HG02938 (cell line): Measurements from ENCODE around the gene GARS1.
A peak's percentile ranks its signal among the peaks of the same experiment; 100 is the strongest.
"Not testable (repeated sequence)": the region's sequence is repeated elsewhere in the genome, so short reads cannot be mapped to it uniquely, and the experiment has no call there.

Experiments
- ATAC-seq: cut with Tn5 transposase; IDR thresholded peaks from one replicate; pipeline ENCODE4 v1.9.1; 2021; ENCODE audit warnings: mild to moderate bottlenecking, moderate library complexity; ENCODE audit not compliant: unreplicated experiment

The GARS1 gene

GRCh38 chr7:30570238-30570637, 24.4 kb upstream of the GARS1 start:
- ATAC-seq: not testable (repeated sequence)

GRCh38 chr7:30572212-30572841, 22.4 kb upstream of the GARS1 start:
- ATAC-seq: no peak

GRCh38 chr7:30575910-30576309, 18.8 kb upstream of the GARS1 start:
- no peak for ATAC-seq

- ATAC-seq: no peak
Observed at GRCh38 chr7:30583181-30583580, 11.5 kb upstream of the GARS1 start.

GRCh38 chr7:30584415-30584814, 10.3 kb upstream of the GARS1 start:
- ATAC-seq: no peak

- ATAC-seq: no peak
Observed at GRCh38 chr7:30584965-30585364, 9.7 kb upstream of the GARS1 start.

GRCh38 chr7:30585675-30586074, 9.0 kb upstream of the GARS1 start:
- ATAC-seq: no peak

- ATAC-seq: not testable (repeated sequence)
Observed at GRCh38 chr7:30587547-30587946, 7.1 kb upstream of the GARS1 start.

GRCh38 chr7:30589111-30589510, 5.6 kb upstream of the GARS1 start:
- ATAC-seq: no peak

GRCh38 chr7:30594048-30594539, 584 bp upstream of the GARS1 start:
- ATAC-seq: peak; percentile 31

GRCh38 chr7:30595436-30596013, 847 bp downstream of the GARS1 start:
- ATAC-seq: no peak

- no peak for ATAC-seq
Observed at GRCh38 chr7:30596014-30596641, 1.4 kb downstream of the GARS1 start.

GRCh38 chr7:30596721-30597120, 2.0 kb downstream of the GARS1 start:
- no peak for ATAC-seq

GRCh38 chr7:30598121-30598876, 3.6 kb downstream of the GARS1 start:
- no peak for ATAC-seq

GRCh38 chr7:30604901-30605300, 10.2 kb downstream of the GARS1 start:
- no peak for ATAC-seq

GRCh38 chr7:30605832-30606231, 11.2 kb downstream of the GARS1 start:
- ATAC-seq: no peak

- no peak for ATAC-seq
Observed at GRCh38 chr7:30612658-30613265, 18.1 kb downstream of the GARS1 start.

- no peak for ATAC-seq
Observed at GRCh38 chr7:30613366-30614325, 19.0 kb downstream of the GARS1 start.

- no peak for ATAC-seq
Observed at GRCh38 chr7:30616318-30616717, 21.6 kb downstream of the GARS1 start.

GRCh38 chr7:30617359-30617758, 22.7 kb downstream of the GARS1 start:
- no peak for ATAC-seq
